GM23248 (cell line): Measurements from ENCODE around the gene TECTA.

Experiments
- EZH2 ChIP-seq: fragments of 200-600 bp; sonication (generic); IDR thresholded peaks from 2 replicates; pipeline ENCODE4 v1.6.1; 2018; ENCODE audit warnings: antibody characterized with exemption, mild to moderate bottlenecking; ENCODE audit not compliant: insufficient read depth, poor library complexity, severe bottlenecking
- EZH2phosphoT487 ChIP-seq: fragments of 200-600 bp; sonication (generic); IDR thresholded peaks from 2 replicates; pipeline ENCODE4 v1.6.1; 2018; ENCODE audit warnings: antibody characterized with exemption, moderate library complexity, mild to moderate bottlenecking, low read depth; ENCODE audit not compliant: insufficient read depth

- no peak for TF ChIP-seq EZH2phosphoT487
- no peak for TF ChIP-seq EZH2
These were observed 9.4 kb upstream of the TECTA start for GRCh38 chr11:121091492-121092152.
